ENCODE results near the gene LSM2. TPM values are rescaled to one million over a fixed set of nuclear protein-coding genes. Genes with fewer than 3 reads are reported as not detected.

LSM2 gene
- total and polyA plus RNA-seq, 9 of the 15 experiments (the other 6 are each of a cell fraction or from before 2014, with no cell fraction given) = 154 to 407 (median 223) TPM

DNA sequence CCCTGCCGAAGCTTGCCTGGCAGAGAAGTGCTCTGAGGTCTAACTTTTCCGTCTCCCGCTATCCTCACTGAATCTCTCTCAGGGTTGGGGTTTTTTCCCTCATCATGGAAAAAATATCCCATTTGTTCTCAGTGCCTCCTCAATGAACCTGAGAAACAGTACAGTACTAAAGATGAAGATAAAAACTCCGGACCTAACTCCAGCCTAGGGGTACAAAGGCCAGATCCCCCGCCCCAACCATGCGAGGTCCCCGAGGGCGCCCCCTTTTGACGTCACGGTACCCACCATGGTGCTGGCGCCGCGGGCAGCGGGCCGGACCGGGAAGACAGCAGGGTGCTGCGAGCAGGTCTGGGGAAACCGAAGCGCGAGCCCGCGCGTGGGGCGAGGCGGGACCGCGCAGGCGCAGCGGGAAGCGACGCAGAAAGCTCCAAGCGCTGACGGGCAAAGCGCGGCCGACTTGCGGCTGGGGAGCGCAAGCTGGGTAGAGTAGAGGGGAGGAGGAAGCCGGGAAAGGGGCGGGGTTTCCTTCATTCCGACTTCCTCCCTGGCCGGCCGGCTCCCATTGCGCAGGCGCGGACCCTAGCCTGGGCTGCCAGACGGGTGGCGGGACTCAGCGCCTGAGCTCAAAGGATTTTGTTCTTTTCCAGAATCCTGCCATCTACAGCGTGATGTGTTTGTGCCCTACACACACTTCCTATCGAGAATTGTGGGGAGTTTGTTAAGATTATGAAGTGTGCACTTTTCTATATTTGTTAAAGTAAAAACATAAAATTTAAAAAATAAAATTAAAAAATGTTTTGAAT, at the start of gene LSM2 (continued):
- peak; percentile 89 for TF ChIP-seq TBP (optimal IDR thresholded peaks at IDR 0.05; ENCODE audit: low read depth, low read length)
- TF ChIP-seq NR2F6 (CRISPR knock-in tag; IDR thresholded peaks at IDR 0.05) = peak; percentile 74; the same call in 1 of the 2 replicates
- TF ChIP-seq PRPF4 (IDR thresholded peaks at IDR 0.05; ENCODE audit: insufficient read depth, low read depth, low read length, poor library complexity, severe bottlenecking) = no peak
- TF ChIP-seq, protein P1, sequence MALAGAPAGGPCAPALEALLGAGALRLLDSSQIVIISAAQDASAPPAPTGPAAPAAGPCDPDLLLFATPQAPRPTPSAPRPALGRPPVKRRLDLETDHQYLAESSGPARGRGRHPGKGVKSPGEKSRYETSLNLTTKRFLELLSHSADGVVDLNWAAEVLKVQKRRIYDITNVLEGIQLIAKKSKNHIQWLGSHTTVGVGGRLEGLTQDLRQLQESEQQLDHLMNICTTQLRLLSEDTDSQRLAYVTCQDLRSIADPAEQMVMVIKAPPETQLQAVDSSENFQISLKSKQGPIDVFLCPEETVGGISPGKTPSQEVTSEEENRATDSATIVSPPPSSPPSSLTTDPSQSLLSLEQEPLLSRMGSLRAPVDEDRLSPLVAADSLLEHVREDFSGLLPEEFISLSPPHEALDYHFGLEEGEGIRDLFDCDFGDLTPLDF (CRISPR knock-in tag; IDR thresholded peaks at IDR 0.05) = peak; percentile 98
- no peak for TF ChIP-seq ZNF699 (CRISPR knock-in tag; IDR thresholded peaks at IDR 0.05; ENCODE audit: insufficient replicate concordance)
- TF ChIP-seq CHD1 (IDR thresholded peaks at IDR 0.05; ENCODE audit: low read length) = no peak
- TF ChIP-seq, protein P2, sequence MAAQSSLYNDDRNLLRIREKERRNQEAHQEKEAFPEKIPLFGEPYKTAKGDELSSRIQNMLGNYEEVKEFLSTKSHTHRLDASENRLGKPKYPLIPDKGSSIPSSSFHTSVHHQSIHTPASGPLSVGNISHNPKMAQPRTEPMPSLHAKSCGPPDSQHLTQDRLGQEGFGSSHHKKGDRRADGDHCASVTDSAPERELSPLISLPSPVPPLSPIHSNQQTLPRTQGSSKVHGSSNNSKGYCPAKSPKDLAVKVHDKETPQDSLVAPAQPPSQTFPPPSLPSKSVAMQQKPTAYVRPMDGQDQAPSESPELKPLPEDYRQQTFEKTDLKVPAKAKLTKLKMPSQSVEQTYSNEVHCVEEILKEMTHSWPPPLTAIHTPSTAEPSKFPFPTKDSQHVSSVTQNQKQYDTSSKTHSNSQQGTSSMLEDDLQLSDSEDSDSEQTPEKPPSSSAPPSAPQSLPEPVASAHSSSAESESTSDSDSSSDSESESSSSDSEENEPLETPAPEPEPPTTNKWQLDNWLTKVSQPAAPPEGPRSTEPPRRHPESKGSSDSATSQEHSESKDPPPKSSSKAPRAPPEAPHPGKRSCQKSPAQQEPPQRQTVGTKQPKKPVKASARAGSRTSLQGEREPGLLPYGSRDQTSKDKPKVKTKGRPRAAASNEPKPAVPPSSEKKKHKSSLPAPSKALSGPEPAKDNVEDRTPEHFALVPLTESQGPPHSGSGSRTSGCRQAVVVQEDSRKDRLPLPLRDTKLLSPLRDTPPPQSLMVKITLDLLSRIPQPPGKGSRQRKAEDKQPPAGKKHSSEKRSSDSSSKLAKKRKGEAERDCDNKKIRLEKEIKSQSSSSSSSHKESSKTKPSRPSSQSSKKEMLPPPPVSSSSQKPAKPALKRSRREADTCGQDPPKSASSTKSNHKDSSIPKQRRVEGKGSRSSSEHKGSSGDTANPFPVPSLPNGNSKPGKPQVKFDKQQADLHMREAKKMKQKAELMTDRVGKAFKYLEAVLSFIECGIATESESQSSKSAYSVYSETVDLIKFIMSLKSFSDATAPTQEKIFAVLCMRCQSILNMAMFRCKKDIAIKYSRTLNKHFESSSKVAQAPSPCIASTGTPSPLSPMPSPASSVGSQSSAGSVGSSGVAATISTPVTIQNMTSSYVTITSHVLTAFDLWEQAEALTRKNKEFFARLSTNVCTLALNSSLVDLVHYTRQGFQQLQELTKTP (IDR thresholded peaks at IDR 0.05; ENCODE audit: low read depth in 1 of 2, partially characterized antibody in 2 of 2) = peak in 1 of 2 experiments; percentile 77
- peak; percentile 55; the same call in 1 of the 2 replicates for TF ChIP-seq SOX6 (IDR thresholded peaks at IDR 0.05)
- TF ChIP-seq ZFPM2 (CRISPR knock-in tag; IDR thresholded peaks at IDR 0.05) = no peak
- no peak for TF ChIP-seq ZNF140 (CRISPR knock-in tag; IDR thresholded peaks at IDR 0.05)
- TF ChIP-seq ZNF408 (CRISPR knock-in tag; IDR thresholded peaks at IDR 0.05; ENCODE audit: low read depth) = no peak
- TF ChIP-seq KDM4B (IDR thresholded peaks at IDR 0.05; ENCODE audit: borderline replicate concordance in 2 of 2, low read depth in 1 of 2) = no peak
- TF ChIP-seq, protein P3, sequence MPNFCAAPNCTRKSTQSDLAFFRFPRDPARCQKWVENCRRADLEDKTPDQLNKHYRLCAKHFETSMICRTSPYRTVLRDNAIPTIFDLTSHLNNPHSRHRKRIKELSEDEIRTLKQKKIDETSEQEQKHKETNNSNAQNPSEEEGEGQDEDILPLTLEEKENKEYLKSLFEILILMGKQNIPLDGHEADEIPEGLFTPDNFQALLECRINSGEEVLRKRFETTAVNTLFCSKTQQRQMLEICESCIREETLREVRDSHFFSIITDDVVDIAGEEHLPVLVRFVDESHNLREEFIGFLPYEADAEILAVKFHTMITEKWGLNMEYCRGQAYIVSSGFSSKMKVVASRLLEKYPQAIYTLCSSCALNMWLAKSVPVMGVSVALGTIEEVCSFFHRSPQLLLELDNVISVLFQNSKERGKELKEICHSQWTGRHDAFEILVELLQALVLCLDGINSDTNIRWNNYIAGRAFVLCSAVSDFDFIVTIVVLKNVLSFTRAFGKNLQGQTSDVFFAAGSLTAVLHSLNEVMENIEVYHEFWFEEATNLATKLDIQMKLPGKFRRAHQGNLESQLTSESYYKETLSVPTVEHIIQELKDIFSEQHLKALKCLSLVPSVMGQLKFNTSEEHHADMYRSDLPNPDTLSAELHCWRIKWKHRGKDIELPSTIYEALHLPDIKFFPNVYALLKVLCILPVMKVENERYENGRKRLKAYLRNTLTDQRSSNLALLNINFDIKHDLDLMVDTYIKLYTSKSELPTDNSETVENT (CRISPR knock-in tag; IDR thresholded peaks at IDR 0.05) = peak; percentile 86
- TF ChIP-seq STAT5B (CRISPR knock-in tag; IDR thresholded peaks at IDR 0.05) = no peak
- no peak for TF ChIP-seq ZNF76 (CRISPR knock-in tag; IDR thresholded peaks at IDR 0.05; ENCODE audit: borderline replicate concordance)
- TF ChIP-seq, protein P4, sequence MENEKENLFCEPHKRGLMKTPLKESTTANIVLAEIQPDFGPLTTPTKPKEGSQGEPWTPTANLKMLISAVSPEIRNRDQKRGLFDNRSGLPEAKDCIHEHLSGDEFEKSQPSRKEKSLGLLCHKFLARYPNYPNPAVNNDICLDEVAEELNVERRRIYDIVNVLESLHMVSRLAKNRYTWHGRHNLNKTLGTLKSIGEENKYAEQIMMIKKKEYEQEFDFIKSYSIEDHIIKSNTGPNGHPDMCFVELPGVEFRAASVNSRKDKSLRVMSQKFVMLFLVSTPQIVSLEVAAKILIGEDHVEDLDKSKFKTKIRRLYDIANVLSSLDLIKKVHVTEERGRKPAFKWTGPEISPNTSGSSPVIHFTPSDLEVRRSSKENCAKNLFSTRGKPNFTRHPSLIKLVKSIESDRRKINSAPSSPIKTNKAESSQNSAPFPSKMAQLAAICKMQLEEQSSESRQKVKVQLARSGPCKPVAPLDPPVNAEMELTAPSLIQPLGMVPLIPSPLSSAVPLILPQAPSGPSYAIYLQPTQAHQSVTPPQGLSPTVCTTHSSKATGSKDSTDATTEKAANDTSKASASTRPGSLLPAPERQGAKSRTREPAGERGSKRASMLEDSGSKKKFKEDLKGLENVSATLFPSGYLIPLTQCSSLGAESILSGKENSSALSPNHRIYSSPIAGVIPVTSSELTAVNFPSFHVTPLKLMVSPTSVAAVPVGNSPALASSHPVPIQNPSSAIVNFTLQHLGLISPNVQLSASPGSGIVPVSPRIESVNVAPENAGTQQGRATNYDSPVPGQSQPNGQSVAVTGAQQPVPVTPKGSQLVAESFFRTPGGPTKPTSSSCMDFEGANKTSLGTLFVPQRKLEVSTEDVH (IDR thresholded peaks at IDR 0.05; ENCODE audit: low read depth, partially characterized antibody) = peak; percentile 81
